GM12878 (cell line): ENCODE results near the gene GRK2.

ENCODE experiments used
- ATF7 ChIP-seq: fragments of 450-650 bp; IDR thresholded peaks from 2 replicates; pipeline ENCODE4 v1.6.1; 2016; ENCODE audit warnings: low read depth, mild to moderate bottlenecking
- EZH2 ChIP-seq: IDR thresholded peaks from 2 replicates; pipeline ENCODE4 v1.6.1; 2012; ENCODE audit warnings: low read depth, mild to moderate bottlenecking, control low read depth, inconsistent platforms, low read length, borderline replicate concordance; ENCODE audit not compliant: control insufficient read depth
- SREBF2 ChIP-seq: IDR thresholded peaks from 2 replicates; pipeline ENCODE4 v1.6.1; 2012; ENCODE audit warnings: mild to moderate bottlenecking, low read length
- TAF1 ChIP-seq: IDR thresholded peaks from 2 replicates; pipeline ENCODE4 v1.6.1; 2011; ENCODE audit warnings: mild to moderate bottlenecking, low read depth, low read length, borderline replicate concordance
- TF ChIP-seq, protein P1 (sequence below), 3 experiments: IDR thresholded peaks in 2 of 3; conservative IDR thresholded peaks in 1 of 3; 2 replicates each; pipeline ENCODE4 v1.5.1; 2011; ENCODE audit warnings: low read depth in 3 of 3, low read length in 3 of 3, mild to moderate bottlenecking in 3 of 3, control low read depth in 2 of 3, moderate library complexity in 2 of 3, inconsistent platforms in 1 of 3, mixed read lengths in 1 of 3; ENCODE audit not compliant: control insufficient read depth in 2 of 3, insufficient read depth in 1 of 3; ENCODE audit errors: extremely low read depth in 1 of 3
- TF ChIP-seq, protein P2 (sequence below): fragments of 150-350 bp; IDR thresholded peaks from 2 replicates; pipeline ENCODE4 v1.6.1; 2014; ENCODE audit warnings: mild to moderate bottlenecking, low read depth, low read length
- TF ChIP-seq, protein P3 (sequence below): IDR thresholded peaks from 2 replicates; pipeline ENCODE4 v1.6.1; 2012; ENCODE audit warnings: mild to moderate bottlenecking, low read depth, low read length

DNA sequence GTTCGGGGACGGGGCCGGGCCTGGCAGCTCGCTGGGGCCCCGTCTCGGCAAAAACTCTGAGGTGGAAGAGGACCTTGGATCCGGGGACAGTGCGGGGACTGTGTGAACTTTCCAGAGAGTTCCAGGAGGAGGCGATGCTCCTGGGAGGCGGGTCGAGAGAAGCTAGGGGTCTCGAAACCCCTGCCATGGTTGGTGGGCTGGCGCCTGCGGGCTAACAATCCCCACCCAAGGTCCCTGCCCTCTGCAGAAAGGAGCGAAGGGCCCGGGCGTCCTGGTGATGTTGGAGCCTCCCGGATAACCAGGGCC, 4.7 kb upstream of the GRK2 start:
- TF ChIP-seq TAF1 (no peak), SREBF2 (no peak), ATF7 (no peak), EZH2 (no peak)
- TF ChIP-seq, protein P1, sequence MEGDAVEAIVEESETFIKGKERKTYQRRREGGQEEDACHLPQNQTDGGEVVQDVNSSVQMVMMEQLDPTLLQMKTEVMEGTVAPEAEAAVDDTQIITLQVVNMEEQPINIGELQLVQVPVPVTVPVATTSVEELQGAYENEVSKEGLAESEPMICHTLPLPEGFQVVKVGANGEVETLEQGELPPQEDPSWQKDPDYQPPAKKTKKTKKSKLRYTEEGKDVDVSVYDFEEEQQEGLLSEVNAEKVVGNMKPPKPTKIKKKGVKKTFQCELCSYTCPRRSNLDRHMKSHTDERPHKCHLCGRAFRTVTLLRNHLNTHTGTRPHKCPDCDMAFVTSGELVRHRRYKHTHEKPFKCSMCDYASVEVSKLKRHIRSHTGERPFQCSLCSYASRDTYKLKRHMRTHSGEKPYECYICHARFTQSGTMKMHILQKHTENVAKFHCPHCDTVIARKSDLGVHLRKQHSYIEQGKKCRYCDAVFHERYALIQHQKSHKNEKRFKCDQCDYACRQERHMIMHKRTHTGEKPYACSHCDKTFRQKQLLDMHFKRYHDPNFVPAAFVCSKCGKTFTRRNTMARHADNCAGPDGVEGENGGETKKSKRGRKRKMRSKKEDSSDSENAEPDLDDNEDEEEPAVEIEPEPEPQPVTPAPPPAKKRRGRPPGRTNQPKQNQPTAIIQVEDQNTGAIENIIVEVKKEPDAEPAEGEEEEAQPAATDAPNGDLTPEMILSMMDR (IDR thresholded peaks at IDR 0.05 in 2 of 3, conservative IDR thresholded peaks at IDR 0.05 in 1 of 3; ENCODE audit: control insufficient read depth in 2 of 3, extremely low read depth in 1 of 3, insufficient read depth in 1 of 3, low read depth in 3 of 3, low read length in 3 of 3), result 0 out of 6 replicates have a peak, but pooled peaks of 1 of the 3 experiments have one; percentile 7
- TF ChIP-seq, protein P2, sequence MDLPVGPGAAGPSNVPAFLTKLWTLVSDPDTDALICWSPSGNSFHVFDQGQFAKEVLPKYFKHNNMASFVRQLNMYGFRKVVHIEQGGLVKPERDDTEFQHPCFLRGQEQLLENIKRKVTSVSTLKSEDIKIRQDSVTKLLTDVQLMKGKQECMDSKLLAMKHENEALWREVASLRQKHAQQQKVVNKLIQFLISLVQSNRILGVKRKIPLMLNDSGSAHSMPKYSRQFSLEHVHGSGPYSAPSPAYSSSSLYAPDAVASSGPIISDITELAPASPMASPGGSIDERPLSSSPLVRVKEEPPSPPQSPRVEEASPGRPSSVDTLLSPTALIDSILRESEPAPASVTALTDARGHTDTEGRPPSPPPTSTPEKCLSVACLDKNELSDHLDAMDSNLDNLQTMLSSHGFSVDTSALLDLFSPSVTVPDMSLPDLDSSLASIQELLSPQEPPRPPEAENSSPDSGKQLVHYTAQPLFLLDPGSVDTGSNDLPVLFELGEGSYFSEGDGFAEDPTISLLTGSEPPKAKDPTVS, result no peak
- TF ChIP-seq, protein P3, sequence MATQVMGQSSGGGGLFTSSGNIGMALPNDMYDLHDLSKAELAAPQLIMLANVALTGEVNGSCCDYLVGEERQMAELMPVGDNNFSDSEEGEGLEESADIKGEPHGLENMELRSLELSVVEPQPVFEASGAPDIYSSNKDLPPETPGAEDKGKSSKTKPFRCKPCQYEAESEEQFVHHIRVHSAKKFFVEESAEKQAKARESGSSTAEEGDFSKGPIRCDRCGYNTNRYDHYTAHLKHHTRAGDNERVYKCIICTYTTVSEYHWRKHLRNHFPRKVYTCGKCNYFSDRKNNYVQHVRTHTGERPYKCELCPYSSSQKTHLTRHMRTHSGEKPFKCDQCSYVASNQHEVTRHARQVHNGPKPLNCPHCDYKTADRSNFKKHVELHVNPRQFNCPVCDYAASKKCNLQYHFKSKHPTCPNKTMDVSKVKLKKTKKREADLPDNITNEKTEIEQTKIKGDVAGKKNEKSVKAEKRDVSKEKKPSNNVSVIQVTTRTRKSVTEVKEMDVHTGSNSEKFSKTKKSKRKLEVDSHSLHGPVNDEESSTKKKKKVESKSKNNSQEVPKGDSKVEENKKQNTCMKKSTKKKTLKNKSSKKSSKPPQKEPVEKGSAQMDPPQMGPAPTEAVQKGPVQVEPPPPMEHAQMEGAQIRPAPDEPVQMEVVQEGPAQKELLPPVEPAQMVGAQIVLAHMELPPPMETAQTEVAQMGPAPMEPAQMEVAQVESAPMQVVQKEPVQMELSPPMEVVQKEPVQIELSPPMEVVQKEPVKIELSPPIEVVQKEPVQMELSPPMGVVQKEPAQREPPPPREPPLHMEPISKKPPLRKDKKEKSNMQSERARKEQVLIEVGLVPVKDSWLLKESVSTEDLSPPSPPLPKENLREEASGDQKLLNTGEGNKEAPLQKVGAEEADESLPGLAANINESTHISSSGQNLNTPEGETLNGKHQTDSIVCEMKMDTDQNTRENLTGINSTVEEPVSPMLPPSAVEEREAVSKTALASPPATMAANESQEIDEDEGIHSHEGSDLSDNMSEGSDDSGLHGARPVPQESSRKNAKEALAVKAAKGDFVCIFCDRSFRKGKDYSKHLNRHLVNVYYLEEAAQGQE, result no peak
